Measurements from ENCODE around the gene RUNX2.

GRCh38 chr6:45614488-45615285 is 286.6 kb downstream of the RUNX2 start:
- no peak for TF ChIP-seq EZH2 (IDR thresholded peaks at IDR 0.05; ENCODE audit: insufficient read depth, poor library complexity, severe bottlenecking)
- no peak for TF ChIP-seq EZH2phosphoT487 (IDR thresholded peaks at IDR 0.05; ENCODE audit: insufficient read depth, low read depth)
